ENCODE measurements around the gene NUP210.

NUP210 gene

GRCh38 chr3:13272831-13273603 lies 147.1 kb downstream of the NUP210 start:
- no peak for DNase-seq

DNA sequence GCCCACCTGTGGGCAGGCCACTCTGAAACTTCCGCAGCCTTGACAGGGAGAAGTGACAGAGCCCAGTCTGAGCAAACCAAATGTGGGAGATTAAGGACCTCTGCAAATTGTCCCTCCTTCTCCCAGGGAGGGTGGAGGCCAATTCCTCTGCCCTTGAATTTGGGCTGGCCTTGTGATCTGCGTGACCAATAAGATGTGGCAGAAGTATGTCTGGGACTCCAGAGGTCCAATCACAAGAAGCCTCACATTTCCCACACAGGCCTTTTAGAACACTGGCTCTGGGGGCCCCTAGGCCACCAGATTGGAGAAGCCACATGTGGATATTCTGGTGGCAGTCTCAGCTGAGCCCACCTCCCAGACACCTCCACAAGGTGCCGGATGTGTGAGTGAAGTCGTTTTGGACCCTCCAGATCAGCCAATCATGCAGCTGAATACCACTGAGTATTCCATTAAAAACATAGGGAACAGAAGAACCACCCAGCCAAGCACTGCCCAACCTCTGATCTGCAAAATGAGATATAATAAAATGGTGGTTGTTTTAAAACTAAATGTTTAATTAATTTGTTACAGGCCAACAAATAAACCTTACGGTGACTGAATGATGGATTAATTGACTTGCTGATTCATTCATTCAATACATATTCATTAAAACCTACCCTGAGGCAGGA lies 150.3 kb downstream of the NUP210 start:
- DNase-seq, result no peak

- DNase-seq, result no peak
These were observed 151.1 kb downstream of the NUP210 start for GRCh38 chr3:13268961-13269441.

DNA sequence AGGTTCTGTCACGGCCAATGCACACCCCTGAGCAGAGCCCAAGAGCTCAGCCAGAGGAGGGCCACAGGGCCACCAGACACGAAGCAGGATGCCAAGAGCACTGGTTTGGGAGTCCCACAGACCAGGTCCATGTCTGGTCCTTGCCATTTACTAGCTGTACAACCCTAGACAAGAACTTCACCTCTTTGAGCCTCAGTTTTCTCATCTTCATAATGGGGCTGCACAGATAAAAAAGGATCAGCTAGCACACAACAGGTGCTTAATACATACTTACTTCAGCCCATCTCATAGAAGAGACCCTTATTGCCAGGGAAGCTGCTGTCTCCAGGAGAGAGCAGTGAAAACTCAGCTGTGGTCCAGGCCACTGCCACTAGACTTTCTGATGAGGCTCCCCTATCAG lies 152.0 kb downstream of the NUP210 start:
- no peak for DNase-seq

DNA sequence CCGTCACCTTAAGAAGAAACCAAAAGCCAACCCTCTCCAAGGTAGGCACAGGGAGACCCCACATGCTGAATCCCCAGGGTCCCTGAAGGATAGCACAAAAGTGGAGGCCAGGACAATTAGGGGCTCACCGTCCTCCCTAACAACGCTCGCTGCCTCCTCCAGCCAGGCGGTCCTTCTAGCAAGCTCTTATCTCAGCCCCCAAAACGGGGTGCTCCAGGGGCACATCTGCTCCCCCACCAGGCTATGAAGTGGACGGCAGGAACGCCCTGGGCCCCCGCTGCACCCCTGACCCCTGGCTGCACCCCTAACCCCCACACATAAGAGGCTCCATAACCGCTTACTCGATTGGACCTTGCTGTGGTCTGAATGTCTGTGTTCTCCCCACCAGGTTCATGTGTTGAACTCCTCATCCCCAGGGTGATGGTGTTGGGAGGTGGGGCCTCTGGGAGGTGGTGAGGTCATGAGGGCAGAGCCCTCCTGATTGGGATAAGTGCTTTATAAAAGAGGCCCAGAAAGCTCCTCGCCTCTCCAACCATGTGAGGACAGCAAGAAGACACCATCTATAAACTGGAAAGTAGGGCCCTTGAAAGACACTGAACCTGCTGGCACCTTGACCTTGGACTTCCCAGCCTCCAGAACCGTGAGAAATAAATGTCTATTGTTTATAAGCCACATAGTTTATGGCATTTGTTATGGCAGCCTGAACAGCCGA lies 153.3 kb downstream of the NUP210 start:
- DNase-seq, result no peak

Measured in T-helper 2 cell (primary cell).